ENCODE results near the gene SCLY. TPM values are rescaled to one million over a fixed set of nuclear protein-coding genes. Genes with fewer than 3 reads are reported as not detected.

The SCLY gene
- total and polyA plus RNA-seq, 2 of the 13 experiments (the other 11 are each of a cell fraction or from before 2014, with no cell fraction given): 27.9 to 38.6 TPM

DNA sequence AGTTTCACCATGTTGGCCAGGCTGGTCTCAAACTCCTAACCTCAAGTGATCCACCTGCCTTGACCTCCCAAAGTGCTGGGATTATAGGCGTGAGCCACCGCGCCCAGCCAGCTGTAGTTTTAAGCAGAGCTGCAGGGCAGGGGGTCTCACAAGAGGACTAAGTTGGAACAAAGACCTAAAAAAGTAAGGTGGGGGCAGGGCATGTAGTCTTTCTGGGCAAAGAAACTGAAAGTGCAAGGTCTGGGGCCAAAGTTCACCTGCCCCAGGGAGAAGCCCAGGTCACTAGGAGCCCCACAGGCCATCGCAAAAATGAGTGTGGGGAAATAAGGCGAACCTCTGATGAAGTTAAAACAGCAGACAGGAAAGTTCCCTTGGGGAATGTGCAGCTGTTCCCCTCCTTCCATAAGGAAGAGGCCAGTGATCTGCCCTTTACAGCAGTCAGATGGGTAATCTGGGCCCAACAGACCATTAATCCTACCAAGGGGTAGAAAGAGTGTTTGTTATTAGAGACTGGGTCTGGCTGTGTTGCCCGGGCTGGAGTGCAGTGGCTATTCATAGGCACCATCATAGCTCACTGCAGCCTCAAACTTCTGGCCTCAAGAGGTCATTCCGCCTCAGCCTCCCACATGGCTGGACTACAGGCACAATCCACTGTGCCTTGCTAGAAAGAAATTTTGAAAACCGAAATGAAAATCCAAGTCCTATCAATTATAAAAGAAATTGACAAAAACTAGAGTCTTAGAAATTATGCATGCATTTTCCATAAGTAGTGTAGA is 2.8 kb downstream of the SCLY start (continued):
- TF ChIP-seq, protein P1, sequence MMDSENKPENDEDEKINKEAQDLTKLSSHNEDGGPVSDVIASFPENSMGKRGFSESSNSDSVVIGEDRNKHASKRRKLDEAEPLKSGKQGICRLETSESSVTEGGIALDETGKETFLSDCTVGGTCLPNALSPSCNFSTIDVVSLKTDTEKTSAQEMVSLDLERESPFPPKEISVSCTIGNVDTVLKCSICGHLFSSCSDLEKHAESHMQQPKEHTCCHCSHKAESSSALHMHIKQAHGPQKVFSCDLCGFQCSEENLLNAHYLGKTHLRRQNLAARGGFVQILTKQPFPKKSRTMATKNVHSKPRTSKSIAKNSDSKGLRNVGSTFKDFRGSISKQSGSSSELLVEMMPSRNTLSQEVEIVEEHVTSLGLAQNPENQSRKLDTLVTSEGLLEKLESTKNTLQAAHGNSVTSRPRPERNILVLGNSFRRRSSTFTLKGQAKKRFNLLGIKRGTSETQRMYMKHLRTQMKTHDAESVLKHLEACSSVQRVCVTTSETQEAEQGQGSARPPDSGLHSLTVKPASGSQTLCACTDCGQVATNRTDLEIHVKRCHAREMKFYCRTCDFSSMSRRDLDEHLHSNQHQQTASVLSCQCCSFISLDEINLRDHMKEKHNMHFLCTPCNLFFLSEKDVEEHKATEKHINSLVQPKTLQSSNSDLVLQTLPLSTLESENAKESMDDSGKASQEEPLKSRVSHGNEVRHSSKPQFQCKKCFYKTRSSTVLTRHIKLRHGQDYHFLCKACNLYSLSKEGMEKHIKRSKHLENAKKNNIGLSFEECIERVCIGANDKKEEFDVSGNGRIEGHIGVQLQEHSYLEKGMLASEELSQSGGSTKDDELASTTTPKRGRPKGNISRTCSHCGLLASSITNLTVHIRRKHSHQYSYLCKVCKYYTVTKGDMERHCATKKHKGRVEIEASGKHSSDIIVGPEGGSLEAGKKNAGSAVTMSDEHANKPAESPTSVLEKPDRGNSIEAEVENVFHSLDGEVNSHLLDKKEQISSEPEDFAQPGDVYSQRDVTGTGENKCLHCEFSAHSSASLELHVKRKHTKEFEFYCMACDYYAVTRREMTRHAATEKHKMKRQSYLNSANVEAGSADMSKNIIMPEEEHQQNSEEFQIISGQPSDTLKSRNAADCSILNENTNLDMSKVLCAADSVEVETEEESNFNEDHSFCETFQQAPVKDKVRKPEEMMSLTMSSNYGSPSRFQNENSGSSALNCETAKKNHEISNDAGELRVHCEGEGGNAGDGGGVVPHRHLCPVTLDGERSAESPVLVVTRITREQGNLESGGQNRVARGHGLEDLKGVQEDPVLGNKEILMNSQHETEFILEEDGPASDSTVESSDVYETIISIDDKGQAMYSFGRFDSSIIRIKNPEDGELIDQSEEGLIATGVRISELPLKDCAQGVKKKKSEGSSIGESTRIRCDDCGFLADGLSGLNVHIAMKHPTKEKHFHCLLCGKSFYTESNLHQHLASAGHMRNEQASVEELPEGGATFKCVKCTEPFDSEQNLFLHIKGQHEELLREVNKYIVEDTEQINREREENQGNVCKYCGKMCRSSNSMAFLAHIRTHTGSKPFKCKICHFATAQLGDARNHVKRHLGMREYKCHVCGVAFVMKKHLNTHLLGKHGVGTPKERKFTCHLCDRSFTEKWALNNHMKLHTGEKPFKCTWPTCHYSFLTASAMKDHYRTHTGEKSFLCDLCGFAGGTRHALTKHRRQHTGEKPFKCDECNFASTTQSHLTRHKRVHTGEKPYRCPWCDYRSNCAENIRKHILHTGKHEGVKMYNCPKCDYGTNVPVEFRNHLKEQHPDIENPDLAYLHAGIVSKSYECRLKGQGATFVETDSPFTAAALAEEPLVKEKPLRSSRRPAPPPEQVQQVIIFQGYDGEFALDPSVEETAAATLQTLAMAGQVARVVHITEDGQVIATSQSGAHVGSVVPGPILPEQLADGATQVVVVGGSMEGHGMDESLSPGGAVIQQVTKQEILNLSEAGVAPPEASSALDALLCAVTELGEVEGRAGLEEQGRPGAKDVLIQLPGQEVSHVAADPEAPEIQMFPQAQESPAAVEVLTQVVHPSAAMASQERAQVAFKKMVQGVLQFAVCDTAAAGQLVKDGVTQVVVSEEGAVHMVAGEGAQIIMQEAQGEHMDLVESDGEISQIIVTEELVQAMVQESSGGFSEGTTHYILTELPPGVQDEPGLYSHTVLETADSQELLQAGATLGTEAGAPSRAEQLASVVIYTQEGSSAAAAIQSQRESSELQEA (CRISPR knock-in tag; IDR thresholded peaks at IDR 0.05; ENCODE audit: not compliant biosample characterization): no peak
- TF ChIP-seq, protein P2, sequence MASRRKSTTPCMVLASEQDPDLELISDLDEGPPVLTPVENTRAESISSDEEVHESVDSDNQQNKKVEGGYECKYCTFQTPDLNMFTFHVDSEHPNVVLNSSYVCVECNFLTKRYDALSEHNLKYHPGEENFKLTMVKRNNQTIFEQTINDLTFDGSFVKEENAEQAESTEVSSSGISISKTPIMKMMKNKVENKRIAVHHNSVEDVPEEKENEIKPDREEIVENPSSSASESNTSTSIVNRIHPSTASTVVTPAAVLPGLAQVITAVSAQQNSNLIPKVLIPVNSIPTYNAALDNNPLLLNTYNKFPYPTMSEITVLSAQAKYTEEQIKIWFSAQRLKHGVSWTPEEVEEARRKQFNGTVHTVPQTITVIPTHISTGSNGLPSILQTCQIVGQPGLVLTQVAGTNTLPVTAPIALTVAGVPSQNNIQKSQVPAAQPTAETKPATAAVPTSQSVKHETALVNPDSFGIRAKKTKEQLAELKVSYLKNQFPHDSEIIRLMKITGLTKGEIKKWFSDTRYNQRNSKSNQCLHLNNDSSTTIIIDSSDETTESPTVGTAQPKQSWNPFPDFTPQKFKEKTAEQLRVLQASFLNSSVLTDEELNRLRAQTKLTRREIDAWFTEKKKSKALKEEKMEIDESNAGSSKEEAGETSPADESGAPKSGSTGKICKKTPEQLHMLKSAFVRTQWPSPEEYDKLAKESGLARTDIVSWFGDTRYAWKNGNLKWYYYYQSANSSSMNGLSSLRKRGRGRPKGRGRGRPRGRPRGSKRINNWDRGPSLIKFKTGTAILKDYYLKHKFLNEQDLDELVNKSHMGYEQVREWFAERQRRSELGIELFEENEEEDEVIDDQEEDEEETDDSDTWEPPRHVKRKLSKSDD (CRISPR knock-in tag; IDR thresholded peaks at IDR 0.05; ENCODE audit: low read depth): no peak
- TF ChIP-seq ZNF44 (CRISPR knock-in tag; IDR thresholded peaks at IDR 0.05) (no peak), CENPX (CRISPR knock-in tag; IDR thresholded peaks at IDR 0.05) (no peak), ZFX (CRISPR knock-in tag; IDR thresholded peaks at IDR 0.05; ENCODE audit: low read depth) (no peak)
- TF ChIP-seq, protein P3, sequence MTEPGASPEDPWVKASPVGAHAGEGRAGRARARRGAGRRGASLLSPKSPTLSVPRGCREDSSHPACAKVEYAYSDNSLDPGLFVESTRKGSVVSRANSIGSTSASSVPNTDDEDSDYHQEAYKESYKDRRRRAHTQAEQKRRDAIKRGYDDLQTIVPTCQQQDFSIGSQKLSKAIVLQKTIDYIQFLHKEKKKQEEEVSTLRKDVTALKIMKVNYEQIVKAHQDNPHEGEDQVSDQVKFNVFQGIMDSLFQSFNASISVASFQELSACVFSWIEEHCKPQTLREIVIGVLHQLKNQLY (CRISPR knock-in tag; IDR thresholded peaks at IDR 0.05): no peak
- TF ChIP-seq, protein P4, sequence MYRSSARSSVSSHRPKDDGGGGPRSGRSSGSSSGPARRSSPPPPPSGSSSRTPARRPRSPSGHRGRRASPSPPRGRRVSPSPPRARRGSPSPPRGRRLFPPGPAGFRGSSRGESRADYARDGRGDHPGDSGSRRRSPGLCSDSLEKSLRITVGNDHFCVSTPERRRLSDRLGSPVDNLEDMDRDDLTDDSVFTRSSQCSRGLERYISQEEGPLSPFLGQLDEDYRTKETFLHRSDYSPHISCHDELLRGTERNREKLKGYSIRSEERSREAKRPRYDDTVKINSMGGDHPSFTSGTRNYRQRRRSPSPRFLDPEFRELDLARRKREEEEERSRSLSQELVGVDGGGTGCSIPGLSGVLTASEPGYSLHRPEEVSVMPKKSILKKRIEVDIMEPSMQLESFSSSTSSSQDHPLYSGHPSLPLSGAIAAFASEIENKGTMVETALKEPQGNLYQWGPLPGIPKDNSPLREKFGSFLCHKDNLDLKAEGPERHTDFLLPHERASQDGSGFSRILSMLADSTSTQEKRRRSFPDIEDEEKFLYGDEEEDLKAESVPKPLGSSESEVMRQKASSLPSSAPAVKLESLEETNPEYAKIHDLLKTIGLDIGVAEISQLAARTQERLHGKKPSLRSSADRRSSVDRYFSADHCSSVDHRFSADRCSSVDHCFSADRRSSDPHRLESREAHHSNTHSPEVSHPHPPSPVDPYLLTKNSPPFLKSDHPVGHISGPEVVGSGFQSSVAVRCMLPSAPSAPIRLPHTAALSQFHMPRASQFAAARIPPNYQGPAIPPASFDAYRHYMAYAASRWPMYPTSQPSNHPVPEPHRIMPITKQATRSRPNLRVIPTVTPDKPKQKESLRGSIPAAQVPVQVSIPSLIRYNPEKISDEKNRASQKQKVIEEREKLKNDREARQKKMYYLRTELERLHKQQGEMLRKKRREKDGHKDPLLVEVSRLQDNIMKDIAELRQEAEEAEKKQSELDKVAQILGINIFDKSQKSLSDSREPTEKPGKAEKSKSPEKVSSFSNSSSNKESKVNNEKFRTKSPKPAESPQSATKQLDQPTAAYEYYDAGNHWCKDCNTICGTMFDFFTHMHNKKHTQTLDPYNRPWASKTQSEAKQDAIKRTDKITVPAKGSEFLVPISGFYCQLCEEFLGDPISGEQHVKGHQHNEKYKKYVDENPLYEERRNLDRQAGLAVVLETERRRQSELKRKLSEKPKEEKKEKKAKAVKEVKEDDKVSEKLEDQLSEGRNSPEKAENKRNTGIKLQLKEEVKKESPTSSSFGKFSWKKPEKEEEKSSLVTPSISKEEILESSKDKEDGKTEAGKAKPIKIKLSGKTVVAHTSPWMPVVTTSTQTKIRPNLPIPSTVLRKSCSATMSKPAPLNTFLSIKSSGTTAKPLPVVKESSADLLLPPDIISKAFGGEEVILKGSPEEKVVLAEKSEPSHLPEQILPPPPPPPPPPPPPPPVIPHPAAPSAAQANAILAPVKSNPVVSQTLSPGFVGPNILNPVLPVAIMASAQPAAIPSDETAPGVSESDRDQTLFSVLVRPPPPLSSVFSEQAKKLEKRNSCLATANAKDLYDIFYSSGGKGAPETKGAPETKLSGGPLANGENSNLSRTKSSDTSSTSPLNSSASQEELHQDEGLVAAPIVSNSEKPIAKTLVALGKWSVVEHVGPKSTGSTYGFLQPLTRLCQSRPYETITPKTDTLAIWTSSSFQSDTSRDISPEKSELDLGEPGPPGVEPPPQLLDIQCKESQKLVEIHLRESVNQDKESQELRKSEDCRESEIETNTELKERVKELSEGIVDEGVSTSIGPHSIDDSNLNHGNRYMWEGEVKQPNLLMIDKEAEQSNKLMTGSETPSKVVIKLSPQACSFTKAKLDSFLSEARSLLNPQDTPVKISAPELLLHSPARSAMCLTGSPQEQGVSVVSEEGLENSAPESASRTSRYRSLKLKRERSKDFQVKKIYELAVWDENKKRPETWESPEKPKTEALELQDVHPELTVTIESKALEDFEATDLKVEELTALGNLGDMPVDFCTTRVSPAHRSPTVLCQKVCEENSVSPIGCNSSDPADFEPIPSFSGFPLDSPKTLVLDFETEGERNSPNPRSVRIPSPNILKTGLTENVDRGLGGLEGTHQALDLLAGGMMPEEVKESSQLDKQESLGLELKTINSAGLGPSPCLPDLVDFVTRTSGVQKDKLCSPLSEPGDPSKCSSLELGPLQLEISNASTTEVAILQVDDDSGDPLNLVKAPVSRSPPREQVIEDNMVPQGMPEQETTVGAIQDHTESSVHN (CRISPR knock-in tag; IDR thresholded peaks at IDR 0.05): no peak
